Prostate gland (tissue), 2 donors: ENCODE measurements around the gene PHLDB1.

Experiments used
- CTCF ChIP-seq, 4 experiments: fragments of 200-600 bp in 2 of 4; fragments of 450-650 bp in 2 of 4; sonication (generic) in 2 of 4; IDR thresholded peaks; 1 replicate in 3 of 4; 2 replicates in 1 of 4; pipeline ENCODE4 v1.5.1; 2016 to 2019; ENCODE audit warnings: antibody characterized with exemption in 4 of 4, mild to moderate bottlenecking in 2 of 4, moderate library complexity in 2 of 4
- POLR2AphosphoS5 ChIP-seq: sonication (generic); formaldehyde crosslinking; IDR thresholded peaks from one replicate; pipeline ENCODE4 v1.6.1; 2017; ENCODE audit warnings: antibody characterized with exemption

- TF ChIP-seq CTCF (IDR thresholded peaks at IDR 0.05) (no peak), POLR2AphosphoS5 (no peak)
Measured at GRCh38 chr11:118565051-118565450, 42.4 kb upstream of the PHLDB1 start.
